ENCODE results near the gene GRM8. TPM values are rescaled to one million over a fixed set of nuclear protein-coding genes. Genes with fewer than 3 reads are reported as not detected.

Gene GRM8
- total RNA-seq, 2 experiments from 2014 or later: not detected

GRCh38 chr7:126803060-126803665 is 449.6 kb downstream of the GRM8 start:
- Mint-ChIP-seq H3K4me3 (no peak overlapping the region), H3K9me3 (ENCODE audit: low read depth) (no peaks in the 10 kb centered on the region), H3K4me1 (no peaks in the 10 kb centered on the region), H3K27ac (no peak overlapping the region), H3K36me3 (ENCODE audit: low read depth) (no peaks in the 10 kb centered on the region), H3K27me3 (peaks cover 7% of the 10 kb centered on the region)
- ChIA-PET CTCF (interaction anchor here (0.7 to 1.6 kb wide), 10 partner anchors 97 to 696 kb away, joined by 3 to 8 read pairs (median 3); no protein-coding TSS in a partner anchor), POLR2A (no interaction called here)
- peak; percentile 54 for DNase-seq
- ATAC-seq: peak; percentile 66
- intact Hi-C loops (cut with DNase I, micrococcal nuclease): loop anchor here (1.0 to 5.0 kb wide), 8 partner anchors 97 to 712 kb away; partner anchors contain the start of gene GRM8 (in 1 of the 2)

GRCh38 chr7:126801733-126802132 is 451.0 kb downstream of the GRM8 start:
- no peak for ATAC-seq
- no peaks in the 10 kb centered on the region for H3K4me1 Mint-ChIP-seq
- H3K9me3 Mint-ChIP-seq (ENCODE audit: low read depth): no peaks in the 10 kb centered on the region
- ChIA-PET CTCF (interaction anchor here (1.5 kb wide), 1 partner anchor 13 kb away, joined by 4 read pairs; no protein-coding TSS in a partner anchor), POLR2A (no interaction called here)
- H3K36me3 Mint-ChIP-seq (ENCODE audit: low read depth): no peaks in the 10 kb centered on the region
- H3K27me3 Mint-ChIP-seq: peaks cover 6% of the 10 kb centered on the region
- intact Hi-C loops (cut with DNase I, micrococcal nuclease): loop anchor here (2.0 to 5.0 kb wide), 6 partner anchors 101 to 713 kb away; partner anchors contain the start of gene GRM8 (in 1 of the 2)
- no peak overlapping the region for H3K27ac Mint-ChIP-seq
- no peak overlapping the region for H3K4me3 Mint-ChIP-seq
- no peak for DNase-seq

GRCh38 chr7:126799541-126799940 is 453.2 kb downstream of the GRM8 start:
- H3K27me3 Mint-ChIP-seq: peaks cover 6% of the 10 kb centered on the region
- intact Hi-C loops (cut with DNase I, micrococcal nuclease): no loop called here
- ATAC-seq (no peak), DNase-seq (no peak)
- H3K36me3 Mint-ChIP-seq (ENCODE audit: low read depth): no peaks in the 10 kb centered on the region
- H3K27ac Mint-ChIP-seq: no peak overlapping the region
- ChIA-PET POLR2A (no interaction called here), CTCF (interaction anchor here (0.7 kb wide), 2 partner anchors 102 to 1968 kb away, joined by 3 read pairs; no protein-coding TSS in a partner anchor)
- H3K4me1 Mint-ChIP-seq: no peaks in the 10 kb centered on the region
- no peaks in the 10 kb centered on the region for H3K9me3 Mint-ChIP-seq (ENCODE audit: low read depth)
- H3K4me3 Mint-ChIP-seq: no peak overlapping the region

- intact Hi-C loops (cut with DNase I, micrococcal nuclease): no loop called here
- Mint-ChIP-seq H3K9me3 (ENCODE audit: low read depth) (no peaks in the 10 kb centered on the region), H3K36me3 (ENCODE audit: low read depth) (no peaks in the 10 kb centered on the region), H3K27ac (no peak overlapping the region), H3K4me3 (no peak overlapping the region), H3K27me3 (peaks cover 8% of the 10 kb centered on the region), H3K4me1 (no peaks in the 10 kb centered on the region)
- ATAC-seq (no peak), DNase-seq (no peak)
- ChIA-PET POLR2A (no interaction called here), CTCF (interaction anchor here (0.7 kb wide), 1 partner anchor 42 kb away, joined by 3 read pairs; no protein-coding TSS in a partner anchor)
Measured at GRCh38 chr7:126792521-126792920, 460.2 kb downstream of the GRM8 start.

GRCh38 chr7:126791306-126791705 is 461.4 kb downstream of the GRM8 start:
- ChIA-PET CTCF (no interaction called here), POLR2A (no interaction called here)
- no peaks in the 10 kb centered on the region for H3K9me3 Mint-ChIP-seq (ENCODE audit: low read depth)
- no peak for ATAC-seq
- no peak for DNase-seq
- no peaks in the 10 kb centered on the region for H3K4me1 Mint-ChIP-seq
- H3K27ac Mint-ChIP-seq: no peak overlapping the region
- H3K4me3 Mint-ChIP-seq: no peak overlapping the region
- intact Hi-C loops (cut with DNase I, micrococcal nuclease): no loop called here
- H3K27me3 Mint-ChIP-seq: peaks cover 8% of the 10 kb centered on the region
- no peaks in the 10 kb centered on the region for H3K36me3 Mint-ChIP-seq (ENCODE audit: low read depth)

- ATAC-seq: no peak
- H3K27me3 Mint-ChIP-seq: peaks cover 8% of the 10 kb centered on the region
Measured at GRCh38 chr7:126790763-126791162, 462.0 kb downstream of the GRM8 start.

GRCh38 chr7:126783613-126784012 is 469.1 kb downstream of the GRM8 start:
- Mint-ChIP-seq H3K27ac (no peak overlapping the region), H3K4me1 (no peaks in the 10 kb centered on the region), H3K9me3 (ENCODE audit: low read depth) (no peaks in the 10 kb centered on the region), H3K27me3 (peaks cover 8% of the 10 kb centered on the region), H3K36me3 (ENCODE audit: low read depth) (no peaks in the 10 kb centered on the region), H3K4me3 (no peak overlapping the region)
- DNase-seq (no peak), ATAC-seq (no peak)
- ChIA-PET POLR2A (no interaction called here), CTCF (interaction anchor here (1.0 kb wide), 1 partner anchor 21 kb away, joined by 3 read pairs; no protein-coding TSS in a partner anchor)
- intact Hi-C loops (cut with DNase I, micrococcal nuclease): no loop called here

More at GRCh38 chr7:126790763-126791162, 462.0 kb downstream of the GRM8 start:
- intact Hi-C loops (cut with DNase I, micrococcal nuclease): no loop called here
- H3K9me3 Mint-ChIP-seq (ENCODE audit: low read depth): no peaks in the 10 kb centered on the region
- ChIA-PET CTCF (no interaction called here), POLR2A (no interaction called here)
- no peaks in the 10 kb centered on the region for H3K4me1 Mint-ChIP-seq
- no peak overlapping the region for H3K4me3 Mint-ChIP-seq
- H3K36me3 Mint-ChIP-seq (ENCODE audit: low read depth): no peaks in the 10 kb centered on the region
- H3K27ac Mint-ChIP-seq: no peak overlapping the region
- DNase-seq: no peak

- ATAC-seq: no peak
- no peak for DNase-seq
- ChIA-PET CTCF (no interaction called here), POLR2A (no interaction called here)
- Mint-ChIP-seq H3K27ac (no peak overlapping the region), H3K4me3 (no peak overlapping the region), H3K4me1 (no peaks in the 10 kb centered on the region), H3K36me3 (ENCODE audit: low read depth) (no peaks in the 10 kb centered on the region), H3K9me3 (ENCODE audit: low read depth) (no peaks in the 10 kb centered on the region), H3K27me3 (peaks cover 7% of the 10 kb centered on the region)
- intact Hi-C loops (cut with DNase I, micrococcal nuclease): no loop called here
Measured at GRCh38 chr7:126780993-126781392, 471.7 kb downstream of the GRM8 start.

- DNase-seq (no peak), ATAC-seq (no peak)
- intact Hi-C loops (cut with DNase I, micrococcal nuclease): no loop called here
- POLR2A ChIA-PET: no interaction called here
- Mint-ChIP-seq H3K9me3 (ENCODE audit: low read depth) (no peaks in the 10 kb centered on the region), H3K27ac (no peak overlapping the region), H3K4me1 (no peaks in the 10 kb centered on the region), H3K36me3 (ENCODE audit: low read depth) (no peaks in the 10 kb centered on the region), H3K27me3 (peaks cover 7% of the 10 kb centered on the region), H3K4me3 (no peak overlapping the region)
- CTCF ChIA-PET: no interaction called here
Measured at GRCh38 chr7:126778101-126778500, 474.6 kb downstream of the GRM8 start.

GRCh38 chr7:126776498-126776897 is 476.2 kb downstream of the GRM8 start:
- no peak for ATAC-seq
- intact Hi-C loops (cut with DNase I, micrococcal nuclease): no loop called here
- H3K9me3 Mint-ChIP-seq (ENCODE audit: low read depth): no peaks in the 10 kb centered on the region
- no peak for DNase-seq
- H3K27me3 Mint-ChIP-seq: peaks cover 11% of the 10 kb centered on the region
- H3K36me3 Mint-ChIP-seq (ENCODE audit: low read depth): no peaks in the 10 kb centered on the region
- no peaks in the 10 kb centered on the region for H3K4me1 Mint-ChIP-seq
- H3K4me3 Mint-ChIP-seq: no peak overlapping the region
- ChIA-PET POLR2A (no interaction called here), CTCF (no interaction called here)
- no peak overlapping the region for H3K27ac Mint-ChIP-seq

- POLR2A ChIA-PET: no interaction called here
- Mint-ChIP-seq H3K4me1 (no peaks in the 10 kb centered on the region), H3K9me3 (ENCODE audit: low read depth) (no peaks in the 10 kb centered on the region), H3K4me3 (no peak overlapping the region), H3K27ac (no peak overlapping the region), H3K27me3 (peaks cover 8% of the 10 kb centered on the region), H3K36me3 (ENCODE audit: low read depth) (no peaks in the 10 kb centered on the region)
- CTCF ChIA-PET: no interaction called here
- no peak for DNase-seq
- intact Hi-C loops (cut with DNase I, micrococcal nuclease): no loop called here
- ATAC-seq: no peak
Measured at GRCh38 chr7:126774077-126774476, 478.7 kb downstream of the GRM8 start.

- ChIA-PET CTCF (no interaction called here), POLR2A (no interaction called here)
- Mint-ChIP-seq H3K27me3 (peaks cover 6% of the 10 kb centered on the region), H3K4me3 (no peak overlapping the region), H3K27ac (no peak overlapping the region), H3K4me1 (no peaks in the 10 kb centered on the region), H3K36me3 (ENCODE audit: low read depth) (no peaks in the 10 kb centered on the region), H3K9me3 (ENCODE audit: low read depth) (no peaks in the 10 kb centered on the region)
- intact Hi-C loops (cut with DNase I, micrococcal nuclease): no loop called here
- no peak for ATAC-seq
- no peak for DNase-seq
Measured at GRCh38 chr7:126768836-126769235, 483.9 kb downstream of the GRM8 start.
